HG03565 (cell line): ENCODE measurements around the gene DEF6.
"Not testable (repeated sequence)": the region's sequence is repeated elsewhere in the genome, so short reads cannot be mapped to it uniquely, and the experiment has no call there.

Experiments
- ATAC-seq: cut with Tn5 transposase; IDR thresholded peaks from one replicate; pipeline ENCODE4 v1.9.1; 2021; ENCODE audit warnings: mild to moderate bottlenecking, moderate library complexity; ENCODE audit not compliant: unreplicated experiment

DEF6 gene

GRCh38 chr6:35309611-35310264, 12.1 kb downstream of the DEF6 start:
- no peak for ATAC-seq

- no peak for ATAC-seq
Measured at GRCh38 chr6:35310265-35310831, 12.7 kb downstream of the DEF6 start.

GRCh38 chr6:35311390-35312075, 13.9 kb downstream of the DEF6 start:
- no peak for ATAC-seq

- ATAC-seq, result no peak
Measured at GRCh38 chr6:35312076-35312800, 14.6 kb downstream of the DEF6 start.

- ATAC-seq, result no peak
Measured at GRCh38 chr6:35312807-35313206, 15.2 kb downstream of the DEF6 start.

GRCh38 chr6:35317483-35318195, 20.0 kb downstream of the DEF6 start:
- ATAC-seq, result no peak

GRCh38 chr6:35318196-35319171, 20.9 kb downstream of the DEF6 start:
- ATAC-seq, result no peak

- no peak for ATAC-seq
Measured at GRCh38 chr6:35319346-35320030, 21.9 kb downstream of the DEF6 start.

GRCh38 chr6:35320031-35320410, 22.4 kb downstream of the DEF6 start:
- no peak for ATAC-seq

GRCh38 chr6:35321091-35321490, 23.5 kb downstream of the DEF6 start:
- no peak for ATAC-seq

- ATAC-seq, result peak; percentile 45
Measured at GRCh38 chr6:35327349-35328027, 29.9 kb downstream of the DEF6 start.

GRCh38 chr6:35328108-35328723, 30.6 kb downstream of the DEF6 start:
- no peak for ATAC-seq

- ATAC-seq, result not testable (repeated sequence)
Measured at GRCh38 chr6:35328965-35329364, 31.3 kb downstream of the DEF6 start.

- no peak for ATAC-seq
Measured at GRCh38 chr6:35330541-35331119, 33.0 kb downstream of the DEF6 start.

GRCh38 chr6:35332074-35332887, 34.7 kb downstream of the DEF6 start:
- not testable (repeated sequence) for ATAC-seq

GRCh38 chr6:35341557-35341956, 43.9 kb downstream of the DEF6 start:
- no peak for ATAC-seq
